ENCODE results near the gene C1QTNF9B. TPM values are rescaled to one million over a fixed set of nuclear protein-coding genes. Genes with fewer than 3 reads are reported as not detected.

Gene C1QTNF9B
- total and polyA plus RNA-seq, 2 of the 8 experiments (the other 6 are each of a cell fraction or from before 2014, with no cell fraction given) = 0.11 TPM; not detected in 1

- Histone ChIP-seq H2AK5ac (ENCODE audit: low read depth, low read length) (no peak overlapping the region), H2BK5ac (ENCODE audit: low read depth, low read length) (no peak overlapping the region), H3K23me2 (ENCODE audit: low read depth, low read length) (no peaks in the 10 kb centered on the region), H2BK15ac (ENCODE audit: low read length) (no peak overlapping the region), H3K18ac (ENCODE audit: extremely low read depth, low read length) (no peak overlapping the region), H3K9ac (replicated peaks in 1 of 4; ENCODE audit: extremely low read depth in 1 of 4, low read depth in 3 of 4, low read length in 3 of 4) (no peak overlapping the region), H4K20me1 (replicated peaks in 1 of 2; ENCODE audit: control insufficient read depth in 1 of 2, insufficient read depth in 2 of 2, low read length in 2 of 2) (no peaks in the 10 kb centered on the region), H3K4ac (replicated peaks; ENCODE audit: insufficient read length, low read depth, low read length) (no peak overlapping the region), H4K5ac (ENCODE audit: insufficient read length, low read depth, low read length) (no peak overlapping the region), H3K4me2 (ENCODE audit: insufficient read depth in 1 of 2, low read depth in 2 of 2, low read length in 2 of 2) (no peak overlapping the region), H3K56ac (replicated peaks; ENCODE audit: insufficient read length, low read depth, low read length) (no peak overlapping the region), H3K79me1 (ENCODE audit: low read depth, low read length) (no peaks in the 10 kb centered on the region), H4K8ac (ENCODE audit: extremely low read depth, insufficient read depth, low read length) (no peak overlapping the region), H3K36me3 (ENCODE audit: control insufficient read depth in 2 of 4, insufficient read depth in 4 of 4, low read length in 3 of 4) (no peaks in the 10 kb centered on the region), H2BK120ac (replicated peaks; ENCODE audit: low read depth, low read length) (no peak overlapping the region), H2BK12ac (ENCODE audit: low read depth, low read length) (no peak overlapping the region), H2AFZ (ENCODE audit: low read length) (no peak overlapping the region), H3K4me1 (replicated peaks in 1 of 4; ENCODE audit: control insufficient read depth in 3 of 4, insufficient read depth in 4 of 4, low read length in 3 of 4) (peaks cover 0 to 2% (median 0%) of the 10 kb centered on the region in 4 experiments; a peak in 2 of 7 replicates), H4K91ac (replicated peaks; ENCODE audit: insufficient read length, low read length) (no peak overlapping the region), H2BK20ac (ENCODE audit: low read length) (no peak overlapping the region), H3K27me3 (replicated peaks in 1 of 4; ENCODE audit: control insufficient read depth in 3 of 4, extremely low read depth in 1 of 4, insufficient read depth in 3 of 4, low read length in 3 of 4) (no peaks in the 10 kb centered on the region), H3K79me2 (ENCODE audit: control insufficient read depth in 1 of 2, insufficient read depth in 2 of 2, low read length in 2 of 2) (no peaks in the 10 kb centered on the region), H3K4me3 (ENCODE audit: extremely low read depth in 1 of 4, insufficient read depth in 2 of 4, low read depth in 3 of 4, low read length in 4 of 4) (no peak overlapping the region), H3K9me3 (ENCODE audit: insufficient read depth in 2 of 2, low read depth in 1 of 2, low read length in 1 of 2) (no peaks in the 10 kb centered on the region), H3K14ac (ENCODE audit: insufficient read length) (no peak overlapping the region), H3K27ac (ENCODE audit: low read depth, low read length) (no peak overlapping the region), H3K23ac (ENCODE audit: insufficient read length) (no peak overlapping the region)
- DNase-seq (ENCODE audit: low read depth in 1 of 2, low spot score in 2 of 2) = no peak
- POLR2A ChIA-PET (ENCODE audit: partially characterized antibody) = no interaction called here
- FAIRE-seq = no peak
- CTCF ChIA-PET (ENCODE audit: partially characterized antibody) = no interaction called here
- 42% methylated on average over 2 of the region's 2 CpGs; no CpG with 5 or more reads in 1 of the 2 experiments for WGBS, 2 experiments (ENCODE audit: extremely low coverage in 1 of 2, insufficient coverage in 1 of 2, insufficient read length in 1 of 2, insufficient replicate concordance in 2 of 2, low coverage in 1 of 2, low lambda C conversion rate in 2 of 2, missing lambda C conversion rate in 1 of 2)
- TF ChIP-seq GABPA (IDR thresholded peaks at IDR 0.05; ENCODE audit: borderline replicate concordance, insufficient read depth, low read length) (no peak), MAFK (IDR thresholded peaks at IDR 0.05; ENCODE audit: low read depth, low read length) (no peak), TCF12 (IDR thresholded peaks at IDR 0.05; ENCODE audit: low read depth, low read length) (no peak), CTBP2 (IDR thresholded peaks at IDR 0.05; ENCODE audit: borderline replicate concordance, insufficient read depth, insufficient read length, low read length) (no peak), PHF8 (conservative IDR thresholded peaks at IDR 0.05; ENCODE audit: low read depth, low read length) (no peak), KDM1A (IDR thresholded peaks at IDR 0.05; ENCODE audit: borderline replicate concordance, low read length) (no peak), RNF2 (IDR thresholded peaks at IDR 0.05; ENCODE audit: borderline replicate concordance, low read depth, low read length, missing control alignments, poor library complexity, severe bottlenecking) (no peak), HDAC2 (IDR thresholded peaks at IDR 0.05; ENCODE audit: borderline replicate concordance in 1 of 2, low read depth in 2 of 2, low read length in 2 of 2) (no peak), BRCA1 (IDR thresholded peaks at IDR 0.05; ENCODE audit: low read depth, low read length) (no peak), CHD2 (IDR thresholded peaks at IDR 0.05; ENCODE audit: low read length) (no peak), POU5F1 (IDR thresholded peaks at IDR 0.05; ENCODE audit: low read depth, low read length) (no peak), EGR1 (IDR thresholded peaks at IDR 0.05; ENCODE audit: borderline replicate concordance, low read depth, low read length) (no peak)
These were observed 45.0 kb downstream of the C1QTNF9B start for GRCh38 chr13:23852351-23852750.
